Measurements from ENCODE around the gene SMG9.

DNA sequence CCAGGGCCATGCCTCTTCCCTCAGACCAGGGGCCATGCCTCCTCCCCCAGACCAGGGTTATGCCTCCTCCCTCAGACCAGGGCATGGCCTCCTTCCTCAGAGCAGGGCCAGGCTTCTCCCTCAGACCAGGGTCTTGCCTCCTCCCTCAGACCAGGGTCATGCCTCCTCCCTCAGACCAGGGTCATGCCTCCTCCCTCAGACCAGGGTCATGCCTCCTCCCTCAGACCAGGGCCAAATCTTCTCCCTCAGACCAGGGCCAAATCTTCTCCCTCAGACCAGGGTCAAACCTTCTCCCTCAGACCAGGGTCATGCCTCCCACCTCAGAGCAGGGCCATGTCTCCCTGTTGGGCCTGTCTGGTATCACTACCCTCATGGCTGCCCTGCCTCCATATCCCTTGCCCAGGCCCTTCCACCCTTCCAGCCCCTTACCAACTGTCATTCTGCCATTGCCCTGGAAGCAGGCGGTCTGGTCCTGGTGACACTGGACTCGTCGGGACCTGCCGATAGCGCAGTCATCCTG is 43.3 kb upstream of the SMG9 start:
- TF ChIP-seq CTCF (IDR thresholded peaks at IDR 0.05; ENCODE audit: low read depth, low read length, poor library complexity, severe bottlenecking): no peak
- TF ChIP-seq EZH2phosphoT487 (IDR thresholded peaks at IDR 0.05; ENCODE audit: borderline replicate concordance, low read length): no peak
